Gastrocnemius medialis (tissue), 4 donors: ENCODE data around the gene PALLD.

Experiments used
- CTCF ChIP-seq, 5 experiments: fragments of 450-650 bp in 3 of 5; fragments of 200-600 bp in 2 of 5; sonication (generic) in 2 of 5; IDR thresholded peaks in 4 of 5; conservative IDR thresholded peaks in 1 of 5; 1 replicate in 4 of 5; 2 replicates in 1 of 5; pipeline ENCODE4 v1.5.1; 2016 to 2019; ENCODE audit warnings: antibody characterized with exemption in 5 of 5, mild to moderate bottlenecking in 3 of 5, moderate library complexity in 3 of 5
- POLR2A ChIP-seq, 2 donors: fragments of 450-650 bp; IDR thresholded peaks; one replicate each; pipeline ENCODE4 v1.6.1; 2017; ENCODE audit warnings: antibody characterized with exemption in 2 of 2, mild to moderate bottlenecking in 2 of 2, moderate library complexity in 2 of 2

GRCh38 chr4:168642591-168642990 is 145.7 kb downstream of the PALLD start:
- TF ChIP-seq CTCF (IDR thresholded peaks at IDR 0.05 in 4 of 5, conservative IDR thresholded peaks at IDR 0.05 in 1 of 5) (no peak), POLR2A (IDR thresholded peaks at IDR 0.05) (no peak)
